PC-3 (cell line): ENCODE data around the gene BEND7.

Experiments
- EZH2 ChIP-seq: fragments of 300-600 bp; sonication (generic); IDR thresholded peaks from one replicate; pipeline ENCODE4 v1.6.1; 2017; ENCODE audit warnings: antibody characterized with exemption, mild to moderate bottlenecking, low read length; ENCODE audit not compliant: unreplicated experiment
- TF ChIP-seq, protein P1 (sequence below): fragments of 300-600 bp; sonication (generic); conservative IDR thresholded peaks from 2 replicates; pipeline ENCODE4 v1.5.1; 2017; ENCODE audit warnings: antibody characterized with exemption, low read depth, mild to moderate bottlenecking, low read length

GRCh38 chr10:13512564-13512963 lies 16.2 kb downstream of the BEND7 start:
- TF ChIP-seq EZH2 = no peak
- TF ChIP-seq, protein P1, sequence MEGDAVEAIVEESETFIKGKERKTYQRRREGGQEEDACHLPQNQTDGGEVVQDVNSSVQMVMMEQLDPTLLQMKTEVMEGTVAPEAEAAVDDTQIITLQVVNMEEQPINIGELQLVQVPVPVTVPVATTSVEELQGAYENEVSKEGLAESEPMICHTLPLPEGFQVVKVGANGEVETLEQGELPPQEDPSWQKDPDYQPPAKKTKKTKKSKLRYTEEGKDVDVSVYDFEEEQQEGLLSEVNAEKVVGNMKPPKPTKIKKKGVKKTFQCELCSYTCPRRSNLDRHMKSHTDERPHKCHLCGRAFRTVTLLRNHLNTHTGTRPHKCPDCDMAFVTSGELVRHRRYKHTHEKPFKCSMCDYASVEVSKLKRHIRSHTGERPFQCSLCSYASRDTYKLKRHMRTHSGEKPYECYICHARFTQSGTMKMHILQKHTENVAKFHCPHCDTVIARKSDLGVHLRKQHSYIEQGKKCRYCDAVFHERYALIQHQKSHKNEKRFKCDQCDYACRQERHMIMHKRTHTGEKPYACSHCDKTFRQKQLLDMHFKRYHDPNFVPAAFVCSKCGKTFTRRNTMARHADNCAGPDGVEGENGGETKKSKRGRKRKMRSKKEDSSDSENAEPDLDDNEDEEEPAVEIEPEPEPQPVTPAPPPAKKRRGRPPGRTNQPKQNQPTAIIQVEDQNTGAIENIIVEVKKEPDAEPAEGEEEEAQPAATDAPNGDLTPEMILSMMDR = no peak
